Hematopoietic multipotent progenitor cell treated with erythropoietin and hydrocortisone succinate and interleukin-3 and kit ligand, for 15 days (in vitro differentiated cells): ENCODE data around the gene TRERF1.

Source experiments
- DNase-seq: peaks from one replicate; pipeline ENCODE4 v3.0.0-alpha.2; 2015; ENCODE audit warnings: low spot score

Gene TRERF1

GRCh38 chr6:42190554-42191183 lies 261.1 kb downstream of the TRERF1 start:
- DNase-seq, result no peak

GRCh38 chr6:42188406-42188805 lies 263.3 kb downstream of the TRERF1 start:
- no peak for DNase-seq

GRCh38 chr6:42185597-42185996 lies 266.1 kb downstream of the TRERF1 start:
- DNase-seq, result no peak

- no peak for DNase-seq
Observed at GRCh38 chr6:42184475-42184874, 267.3 kb downstream of the TRERF1 start.

GRCh38 chr6:42182101-42182500 lies 269.6 kb downstream of the TRERF1 start:
- no peak for DNase-seq

GRCh38 chr6:42179945-42180313 lies 271.8 kb downstream of the TRERF1 start:
- no peak for DNase-seq

- DNase-seq, result no peak
Observed at GRCh38 chr6:42179261-42179944, 272.3 kb downstream of the TRERF1 start.

GRCh38 chr6:42177514-42178364 lies 274.0 kb downstream of the TRERF1 start:
- DNase-seq, result no peak

GRCh38 chr6:42176981-42177380 lies 274.7 kb downstream of the TRERF1 start:
- no peak for DNase-seq

- no peak for DNase-seq
Observed at GRCh38 chr6:42175860-42176259, 275.9 kb downstream of the TRERF1 start.
